HG02973 (cell line): ENCODE results near the gene TCF12.

Experiments used
- ATAC-seq: cut with Tn5 transposase; IDR thresholded peaks from one replicate; pipeline ENCODE4 v1.9.1; 2021; ENCODE audit warnings: moderate library complexity; ENCODE audit not compliant: unreplicated experiment

TCF12 gene

DNA sequence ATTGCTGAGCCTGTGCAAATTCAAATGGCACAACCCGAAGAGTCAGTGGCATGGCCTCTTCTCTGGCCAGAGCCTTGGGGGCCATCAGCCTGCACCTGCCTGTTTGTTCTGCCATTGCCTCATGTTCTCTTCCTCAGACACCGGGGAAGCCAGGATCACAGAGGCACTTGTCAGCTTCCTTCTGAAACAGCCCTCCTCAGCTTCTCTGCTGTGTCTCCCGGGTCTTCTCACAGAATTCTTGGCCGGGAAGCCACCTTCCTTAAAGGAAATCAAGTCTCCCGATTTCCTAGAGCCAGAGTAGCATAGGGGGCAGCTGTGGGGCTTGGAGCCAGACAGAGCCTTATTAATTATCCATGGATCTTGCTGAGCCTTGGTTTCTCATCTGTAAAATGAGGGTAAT, 410.5 kb downstream of the TCF12 start:
- ATAC-seq = no peak

DNA sequence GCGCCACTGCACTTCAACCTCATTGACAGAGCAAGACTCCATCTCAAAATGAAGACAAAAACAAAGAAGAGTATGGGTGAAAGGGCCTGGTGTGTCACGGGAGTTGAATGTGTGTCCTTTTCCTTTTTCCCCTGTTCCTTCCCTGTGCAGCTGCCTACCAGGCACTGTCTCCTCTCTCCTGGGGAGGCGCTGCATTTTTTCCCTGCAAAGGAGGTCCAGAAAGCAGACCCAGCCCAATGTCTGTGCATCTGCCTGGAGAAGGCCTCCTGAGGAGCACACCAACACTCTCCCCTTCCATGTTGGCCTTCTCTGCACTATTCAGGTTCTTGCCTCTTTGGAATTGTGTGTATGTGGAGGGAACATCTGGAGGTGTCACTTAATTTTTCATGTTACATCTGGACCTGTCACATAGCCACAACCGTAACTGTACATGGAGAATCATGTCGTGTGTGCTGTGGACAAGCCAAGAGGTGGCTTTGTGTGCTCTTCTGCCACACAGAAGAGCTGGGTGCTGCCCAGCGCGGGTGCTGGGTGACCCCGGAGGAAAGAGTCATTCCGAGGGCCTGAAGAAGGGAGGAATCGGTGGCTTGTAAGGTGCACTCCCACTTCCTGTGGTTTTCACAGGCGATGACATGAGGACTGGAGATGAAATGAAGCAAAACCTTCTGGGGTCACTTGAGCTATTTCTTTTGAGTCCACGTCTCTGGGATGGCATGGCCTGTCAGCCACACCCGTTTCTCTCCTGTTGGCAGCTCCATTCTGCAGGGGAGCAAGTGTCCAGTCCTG, 411.3 kb downstream of the TCF12 start:
- no peak for ATAC-seq

DNA sequence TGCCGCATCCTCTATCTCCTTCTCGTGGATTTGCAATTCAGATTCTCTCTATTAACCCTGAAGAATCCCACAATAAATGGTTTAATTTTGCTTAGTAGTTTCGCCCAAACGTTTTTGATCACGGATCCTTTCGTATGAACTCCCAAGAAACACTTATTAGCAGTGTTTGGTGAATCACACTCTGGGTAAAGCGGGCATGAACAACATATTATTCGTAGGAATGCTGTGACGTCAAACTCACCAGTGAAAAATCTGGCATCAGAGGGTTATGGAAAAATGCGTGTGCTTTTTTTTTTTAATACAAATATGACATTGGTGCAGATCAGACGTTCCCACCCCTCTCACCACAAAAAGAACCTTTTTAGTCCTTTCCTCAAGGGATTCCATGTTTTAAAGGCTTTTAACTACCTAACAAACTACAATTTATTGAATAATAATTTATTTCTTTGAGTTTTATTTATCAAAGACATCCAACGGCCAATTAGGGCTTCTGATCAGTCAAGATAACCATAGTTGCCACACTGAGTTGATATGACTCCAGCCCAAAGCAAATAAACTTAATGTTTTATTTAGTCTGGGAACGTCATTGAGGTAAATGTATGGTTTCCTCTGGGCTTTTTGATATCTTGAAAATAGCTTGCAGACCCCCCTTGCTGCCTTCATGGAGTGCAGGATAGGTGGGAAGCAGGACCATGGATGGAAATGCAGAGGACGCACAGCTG, 412.3 kb downstream of the TCF12 start:
- ATAC-seq = no peak

DNA sequence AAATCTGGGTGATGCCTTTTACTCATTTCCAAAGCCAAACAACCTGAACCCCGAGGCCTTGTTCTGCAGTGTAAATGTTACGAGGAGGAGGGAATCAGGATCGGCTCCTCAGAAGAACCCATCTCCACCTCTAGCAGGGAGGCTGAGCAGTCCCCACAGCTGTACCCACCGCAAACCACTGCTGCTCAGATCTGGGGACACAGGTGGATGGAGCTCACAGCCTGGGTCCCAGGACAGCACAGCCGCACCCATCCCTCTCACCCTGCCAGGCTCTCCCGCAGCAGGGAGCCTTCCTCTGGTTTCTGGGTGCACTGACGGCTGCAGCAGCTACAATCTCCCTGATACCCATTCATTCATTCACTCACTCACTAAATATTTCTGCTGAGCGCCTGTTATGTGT, 413.9 kb downstream of the TCF12 start:
- no peak for ATAC-seq

DNA sequence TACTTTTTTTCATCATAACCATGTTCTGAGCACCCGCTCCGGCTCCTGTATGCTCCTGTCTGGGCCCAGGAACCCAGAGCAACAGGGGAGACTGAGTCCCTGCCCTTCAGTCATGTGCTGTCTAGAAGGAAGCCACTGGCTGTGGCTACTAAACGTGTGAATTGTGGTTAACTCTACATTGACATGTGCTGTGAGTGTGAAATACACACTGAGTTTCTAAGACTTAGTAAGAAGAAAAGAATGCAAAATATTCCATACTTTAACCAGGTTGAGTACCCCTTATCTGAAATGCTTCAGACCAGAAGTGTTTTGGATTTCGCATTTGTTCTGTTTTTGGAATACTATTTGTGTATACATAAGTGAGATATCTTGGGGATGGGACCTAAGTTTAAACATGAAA, 415.0 kb downstream of the TCF12 start:
- ATAC-seq = no peak

DNA sequence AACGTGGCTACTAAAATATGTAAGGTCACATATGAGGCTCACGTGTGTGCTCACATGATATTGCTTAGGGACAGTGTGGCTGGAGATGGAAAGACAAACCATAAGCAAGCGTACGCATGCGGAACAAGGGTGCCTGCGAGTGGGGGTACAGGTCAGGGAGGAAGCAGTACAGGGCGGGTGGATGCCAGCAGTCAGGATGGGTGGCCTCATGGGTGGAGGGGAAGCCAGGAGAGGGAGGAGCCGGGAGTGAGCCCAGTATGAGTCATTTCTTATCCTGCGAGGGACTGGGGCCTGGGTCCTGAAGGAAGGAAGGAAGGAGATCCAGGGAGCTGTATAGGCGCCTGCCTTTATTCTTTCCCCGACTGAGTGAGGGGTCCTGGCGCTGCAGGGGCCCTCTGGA, 415.8 kb downstream of the TCF12 start:
- no peak for ATAC-seq

DNA sequence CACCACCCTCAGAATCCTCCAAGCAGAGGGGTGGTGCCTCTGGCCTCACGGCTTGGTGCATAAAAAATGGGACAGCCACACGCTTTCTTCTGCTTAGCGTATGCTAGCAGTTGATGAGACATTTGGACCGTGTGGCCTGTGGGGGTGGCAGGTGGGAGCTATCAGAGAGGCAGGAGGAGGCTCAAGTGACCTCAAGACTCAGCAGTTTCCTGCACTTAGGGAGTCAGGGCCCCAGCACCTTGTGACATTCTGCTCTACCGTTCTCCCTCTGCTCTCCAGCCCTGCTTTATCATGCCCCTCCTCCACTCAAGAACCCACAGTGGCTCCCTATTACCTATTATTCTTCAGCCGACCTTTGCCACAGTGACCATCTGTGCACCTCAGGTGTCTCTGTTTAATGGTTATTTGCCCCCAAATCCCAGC, 416.9 kb downstream of the TCF12 start:
- no peak for ATAC-seq

DNA sequence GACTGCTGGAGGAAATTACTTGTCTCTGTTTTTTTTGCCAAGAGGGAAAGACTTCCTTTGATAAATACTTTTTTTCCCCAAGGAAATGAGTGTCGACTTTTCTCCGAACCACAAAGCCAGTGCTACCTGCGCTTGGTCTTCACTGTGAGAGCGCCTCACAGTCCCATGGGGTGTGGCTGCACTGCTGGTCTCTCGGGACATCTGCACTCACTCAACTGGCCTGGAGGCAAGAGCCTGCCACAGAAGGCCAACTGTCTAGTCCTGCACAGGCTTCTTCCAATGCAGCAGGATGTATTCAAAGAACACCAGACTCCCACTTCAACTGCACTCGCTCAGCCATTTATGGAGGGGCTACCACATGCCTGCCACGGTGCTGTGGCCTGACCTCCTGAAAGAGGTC, 417.3 kb downstream of the TCF12 start:
- no peak for ATAC-seq

DNA sequence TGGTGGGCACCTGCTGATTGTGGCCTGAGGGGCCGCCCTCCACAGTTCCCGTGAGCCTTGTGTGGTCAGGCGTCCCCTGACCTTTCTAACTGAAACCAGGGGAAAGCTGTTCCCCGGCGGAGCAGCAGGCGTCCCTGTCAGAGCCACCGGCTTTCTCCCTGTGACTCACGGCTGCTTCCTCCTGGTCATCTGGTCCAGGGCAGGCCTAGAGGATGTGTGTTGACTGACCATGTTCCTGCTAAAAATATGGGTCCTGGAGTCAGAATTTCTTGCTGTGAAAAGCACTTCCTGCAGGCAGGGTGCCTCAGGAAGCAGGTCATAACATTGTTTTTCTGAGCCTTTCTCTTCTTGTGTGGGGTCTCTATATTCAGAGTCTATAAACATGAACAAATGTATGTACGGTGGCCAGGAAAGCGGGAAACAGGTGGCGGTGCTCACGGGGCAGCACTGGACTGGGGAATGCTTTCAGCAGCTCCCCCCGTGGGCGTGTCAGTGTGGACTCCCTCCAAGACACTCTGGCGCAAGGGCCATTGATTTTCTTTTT, 419.5 kb downstream of the TCF12 start:
- no peak for ATAC-seq

DNA sequence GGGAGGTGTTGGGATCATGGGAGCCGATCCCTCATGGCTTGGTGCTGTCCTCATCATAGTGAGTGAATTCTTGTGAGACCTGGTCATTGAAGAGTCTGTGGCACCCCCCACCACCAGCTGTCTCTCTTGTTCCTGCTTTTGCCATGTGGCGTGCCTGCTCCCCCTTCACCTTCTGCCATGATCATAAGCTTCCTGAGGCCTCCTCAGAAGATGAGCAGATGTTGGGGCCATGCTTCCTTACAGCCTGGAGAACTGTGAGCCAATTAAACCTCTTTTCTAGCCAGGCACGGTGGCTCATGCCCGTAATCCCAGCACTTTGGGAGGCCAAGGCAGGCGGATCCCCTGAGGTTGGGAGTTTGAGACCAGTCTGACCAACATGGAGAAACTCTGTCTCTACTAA, 420.9 kb downstream of the TCF12 start:
- no peak for ATAC-seq
